Neural cell (in vitro differentiated cells): ENCODE measurements around the gene MADCAM1. TPM values are rescaled to one million over a fixed set of nuclear protein-coding genes. Genes with fewer than 3 reads are reported as not detected.
A peak's percentile ranks its signal among the peaks of the same experiment; 100 is the strongest.

ENCODE experiments used
- H2AFZ ChIP-seq: fragments of 200-600, 300-800 bp; sonication (generic), shearing (Covaris generic); 2 replicates; pipeline ENCODE4 v1.6.0; 2014; ENCODE audit warnings: low read depth, mild to moderate bottlenecking, antibody characterized with exemption, low read length, moderate library complexity
- H3F3A ChIP-seq: fragments of 200-600 bp; shearing (Covaris generic); 2 replicates; pipeline ENCODE4 v1.6.1; 2016; ENCODE audit warnings: mild to moderate bottlenecking, moderate library complexity, mixed read lengths, antibody characterized with exemption, low read length; ENCODE audit not compliant: insufficient read depth, poor library complexity, severe bottlenecking
- H3K27ac ChIP-seq: fragments of 200-600, 300-800 bp; sonication (generic), shearing (Covaris generic); 2 replicates; pipeline ENCODE4 v1.5.1; 2014; ENCODE audit warnings: mild to moderate bottlenecking, low read length, moderate library complexity
- H3K27me3 ChIP-seq: fragments of 300-800, 200-600 bp; sonication (generic), shearing (Covaris generic); 2 replicates; pipeline ENCODE4 v1.6.0; 2014; ENCODE audit warnings: mild to moderate bottlenecking, low read depth, low read length, moderate library complexity; ENCODE audit not compliant: insufficient read depth
- H3K36me3 ChIP-seq: fragments of 300-800, 200-600 bp; sonication (generic), shearing (Covaris generic); 2 replicates; pipeline ENCODE4 v1.5.1; 2014; ENCODE audit warnings: mild to moderate bottlenecking, antibody characterized with exemption, low read length, moderate library complexity; ENCODE audit not compliant: insufficient read depth
- H3K4me2 ChIP-seq: fragments of 300-800, 200-600 bp; sonication (generic), shearing (Covaris generic); 2 replicates; pipeline ENCODE4 v1.6.0; 2014; ENCODE audit warnings: mild to moderate bottlenecking, low read length
- H3K4me3 ChIP-seq: fragments of 300-800, 200-600 bp; sonication (generic), shearing (Covaris generic); 2 replicates; pipeline ENCODE4 v1.5.1; 2014; ENCODE audit warnings: mild to moderate bottlenecking, low read length, moderate library complexity
- H3K79me2 ChIP-seq: fragments of 200-600 bp; shearing (Covaris generic); replicated peaks from 2 replicates; pipeline ENCODE4 v1.6.0; 2014; ENCODE audit warnings: mild to moderate bottlenecking, low read length, moderate library complexity; ENCODE audit not compliant: insufficient read depth
- H3K9ac ChIP-seq: fragments of 300-800, 200-600 bp; sonication (generic), shearing (Covaris generic); 2 replicates; pipeline ENCODE4 v1.6.1; 2016; ENCODE audit warnings: mild to moderate bottlenecking, low read length, mixed read lengths
- H3K9me2 ChIP-seq: fragments of 200-600 bp; shearing (Covaris generic); 2 replicates; pipeline ENCODE4 v1.6.1; 2016; ENCODE audit warnings: mild to moderate bottlenecking, low read length, mixed read lengths; ENCODE audit not compliant: insufficient read depth
- H3K9me3 ChIP-seq: fragments of 200-600, 300-800 bp; sonication (generic), shearing (Covaris generic); 2 replicates; pipeline ENCODE4 v1.6.1; 2016; ENCODE audit warnings: mild to moderate bottlenecking, mixed run types, low read length, moderate library complexity, mixed read lengths
- H4K20me1 ChIP-seq: fragments of 200-600 bp; shearing (Covaris generic); 2 replicates; pipeline ENCODE4 v1.6.1; 2016; ENCODE audit warnings: mild to moderate bottlenecking, mixed run types; ENCODE audit not compliant: insufficient read depth
- EP300 ChIP-seq: fragments of 450-650 bp; conservative IDR thresholded peaks from 2 replicates; pipeline ENCODE4 v1.6.1; 2014; ENCODE audit warnings: antibody characterized with exemption, mild to moderate bottlenecking, moderate library complexity; ENCODE audit not compliant: poor library complexity, severe bottlenecking
- EZH2 ChIP-seq: fragments of 200-600, 300-800 bp; shearing (Covaris generic), sonication (generic); IDR thresholded peaks from 2 replicates; pipeline ENCODE4 v1.6.1; 2014; ENCODE audit warnings: antibody characterized with exemption, low read length, borderline replicate concordance, mild to moderate bottlenecking; ENCODE audit not compliant: insufficient read depth, poor library complexity, severe bottlenecking
- MXI1 ChIP-seq: fragments of 450-650 bp; conservative IDR thresholded peaks from 2 replicates; pipeline ENCODE4 v1.6.1; 2014; ENCODE audit warnings: antibody characterized with exemption, mild to moderate bottlenecking; ENCODE audit not compliant: poor library complexity, severe bottlenecking
- POLR2AphosphoS5 ChIP-seq: IDR thresholded peaks from 2 replicates; pipeline ENCODE4 v1.6.1; 2012
- RAD21 ChIP-seq: fragments of 450-650 bp; conservative IDR thresholded peaks from 2 replicates; pipeline ENCODE4 v1.6.1; 2014; ENCODE audit warnings: antibody characterized with exemption, mild to moderate bottlenecking, moderate library complexity
- SMC3 ChIP-seq: fragments of 450-650 bp; conservative IDR thresholded peaks from 2 replicates; pipeline ENCODE4 v1.6.1; 2014; ENCODE audit warnings: antibody characterized with exemption, mild to moderate bottlenecking, moderate library complexity; ENCODE audit not compliant: poor library complexity
- TAF1 ChIP-seq: IDR thresholded peaks from 2 replicates; pipeline ENCODE4 v1.6.1; 2012; ENCODE audit warnings: low read depth
- polyA plus RNA-seq: library from polyadenylated mRNA; depleted of rRNA; stranded (reverse); fragments of >200 nt; gene quantifications from 2 replicates; pipeline ENCODE4 v1.2.3, GENCODE V29; 2014
- TF ChIP-seq, protein P1 (sequence below): IDR thresholded peaks from 2 replicates; pipeline ENCODE4 v1.6.1; 2012; ENCODE audit warnings: borderline replicate concordance
- TF ChIP-seq, protein P2 (sequence below): fragments of 450-650 bp; IDR thresholded peaks from 2 replicates; pipeline ENCODE4 v1.5.1; 2014; ENCODE audit warnings: antibody characterized with exemption, mild to moderate bottlenecking, moderate library complexity; ENCODE audit not compliant: poor library complexity, severe bottlenecking

Gene MADCAM1
- polyA plus RNA-seq, 1 donor from 2014 or later: 1.0 TPM

DNA sequence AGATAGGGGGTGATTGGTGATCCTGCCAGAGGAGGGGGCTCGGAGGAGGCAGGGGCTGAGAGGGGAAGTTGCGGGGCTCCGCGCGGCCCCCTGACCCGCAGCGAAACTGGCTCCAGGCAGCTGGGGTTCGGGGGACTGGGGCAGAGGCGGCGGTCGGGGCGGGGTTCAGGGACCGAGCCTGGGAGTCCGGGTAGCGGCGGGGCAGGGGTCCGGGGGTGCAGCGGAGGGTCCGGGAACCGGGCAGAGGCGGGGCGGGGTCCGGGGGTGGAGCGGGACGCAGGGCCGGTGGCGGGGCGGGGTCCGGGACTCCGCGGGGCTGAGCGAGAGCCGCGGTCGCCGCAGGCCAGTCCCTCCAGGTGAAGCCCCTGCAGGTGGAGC lies 1.2 kb downstream of the MADCAM1 start:
- Histone ChIP-seq H3K4me2 (no peak overlapping the region), H3K79me2 (no peaks in the 10 kb centered on the region), H4K20me1 (no peaks in the 10 kb centered on the region), H3K9me2 (no peaks in the 10 kb centered on the region), H3K27me3 (peaks cover 39% of the 10 kb centered on the region), H2AFZ (no peak overlapping the region), H3K27ac (no peak overlapping the region), H3K4me3 (peak overlapping the region; percentile 47), H3K36me3 (no peaks in the 10 kb centered on the region), H3K9me3 (no peaks in the 10 kb centered on the region), H3K9ac (peak overlapping the region; percentile 9), H3F3A (no peaks in the 10 kb centered on the region)
- TF ChIP-seq EZH2 (no peak), MXI1 (no peak)

DNA sequence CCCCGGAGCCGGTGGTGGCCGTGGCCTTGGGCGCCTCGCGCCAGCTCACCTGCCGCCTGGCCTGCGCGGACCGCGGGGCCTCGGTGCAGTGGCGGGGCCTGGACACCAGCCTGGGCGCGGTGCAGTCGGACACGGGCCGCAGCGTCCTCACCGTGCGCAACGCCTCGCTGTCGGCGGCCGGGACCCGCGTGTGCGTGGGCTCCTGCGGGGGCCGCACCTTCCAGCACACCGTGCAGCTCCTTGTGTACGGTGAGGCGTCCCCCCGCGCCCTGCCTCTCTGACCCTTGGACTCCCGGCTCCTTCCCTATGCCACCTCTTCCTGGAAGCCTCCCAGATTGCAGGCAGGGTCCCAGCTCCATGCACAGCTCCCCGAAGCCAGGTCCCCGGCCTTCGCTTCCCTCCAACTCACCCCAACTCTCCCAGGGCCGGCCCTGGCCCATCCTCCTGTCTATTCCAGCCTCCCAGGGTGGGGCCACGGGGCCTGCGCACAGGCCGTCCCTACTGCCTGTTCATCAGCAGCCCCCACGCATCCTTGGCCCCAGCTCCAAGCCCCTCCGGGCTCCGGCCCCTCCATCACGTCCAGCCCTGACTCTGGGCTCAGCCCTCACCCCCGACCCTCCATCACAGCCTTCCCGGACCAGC lies 1.7 kb downstream of the MADCAM1 start:
- Histone ChIP-seq H3K4me3 (no peak overlapping the region), H3K27me3 (peaks cover 39% of the 10 kb centered on the region), H3K36me3 (no peaks in the 10 kb centered on the region), H2AFZ (no peak overlapping the region), H4K20me1 (no peaks in the 10 kb centered on the region), H3K4me2 (no peak overlapping the region), H3K9me2 (no peaks in the 10 kb centered on the region), H3K79me2 (no peaks in the 10 kb centered on the region), H3F3A (no peaks in the 10 kb centered on the region), H3K27ac (no peak overlapping the region), H3K9me3 (no peaks in the 10 kb centered on the region), H3K9ac (peak overlapping the region; percentile 9)
- no peak for TF ChIP-seq TAF1
- no peak for TF ChIP-seq EZH2
- TF ChIP-seq, protein P1, sequence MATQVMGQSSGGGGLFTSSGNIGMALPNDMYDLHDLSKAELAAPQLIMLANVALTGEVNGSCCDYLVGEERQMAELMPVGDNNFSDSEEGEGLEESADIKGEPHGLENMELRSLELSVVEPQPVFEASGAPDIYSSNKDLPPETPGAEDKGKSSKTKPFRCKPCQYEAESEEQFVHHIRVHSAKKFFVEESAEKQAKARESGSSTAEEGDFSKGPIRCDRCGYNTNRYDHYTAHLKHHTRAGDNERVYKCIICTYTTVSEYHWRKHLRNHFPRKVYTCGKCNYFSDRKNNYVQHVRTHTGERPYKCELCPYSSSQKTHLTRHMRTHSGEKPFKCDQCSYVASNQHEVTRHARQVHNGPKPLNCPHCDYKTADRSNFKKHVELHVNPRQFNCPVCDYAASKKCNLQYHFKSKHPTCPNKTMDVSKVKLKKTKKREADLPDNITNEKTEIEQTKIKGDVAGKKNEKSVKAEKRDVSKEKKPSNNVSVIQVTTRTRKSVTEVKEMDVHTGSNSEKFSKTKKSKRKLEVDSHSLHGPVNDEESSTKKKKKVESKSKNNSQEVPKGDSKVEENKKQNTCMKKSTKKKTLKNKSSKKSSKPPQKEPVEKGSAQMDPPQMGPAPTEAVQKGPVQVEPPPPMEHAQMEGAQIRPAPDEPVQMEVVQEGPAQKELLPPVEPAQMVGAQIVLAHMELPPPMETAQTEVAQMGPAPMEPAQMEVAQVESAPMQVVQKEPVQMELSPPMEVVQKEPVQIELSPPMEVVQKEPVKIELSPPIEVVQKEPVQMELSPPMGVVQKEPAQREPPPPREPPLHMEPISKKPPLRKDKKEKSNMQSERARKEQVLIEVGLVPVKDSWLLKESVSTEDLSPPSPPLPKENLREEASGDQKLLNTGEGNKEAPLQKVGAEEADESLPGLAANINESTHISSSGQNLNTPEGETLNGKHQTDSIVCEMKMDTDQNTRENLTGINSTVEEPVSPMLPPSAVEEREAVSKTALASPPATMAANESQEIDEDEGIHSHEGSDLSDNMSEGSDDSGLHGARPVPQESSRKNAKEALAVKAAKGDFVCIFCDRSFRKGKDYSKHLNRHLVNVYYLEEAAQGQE: no peak
- TF ChIP-seq POLR2AphosphoS5: no peak
- TF ChIP-seq RAD21: no peak
- TF ChIP-seq SMC3: no peak
- no peak for TF ChIP-seq MXI1
- TF ChIP-seq EP300: no peak
- TF ChIP-seq, protein P2, sequence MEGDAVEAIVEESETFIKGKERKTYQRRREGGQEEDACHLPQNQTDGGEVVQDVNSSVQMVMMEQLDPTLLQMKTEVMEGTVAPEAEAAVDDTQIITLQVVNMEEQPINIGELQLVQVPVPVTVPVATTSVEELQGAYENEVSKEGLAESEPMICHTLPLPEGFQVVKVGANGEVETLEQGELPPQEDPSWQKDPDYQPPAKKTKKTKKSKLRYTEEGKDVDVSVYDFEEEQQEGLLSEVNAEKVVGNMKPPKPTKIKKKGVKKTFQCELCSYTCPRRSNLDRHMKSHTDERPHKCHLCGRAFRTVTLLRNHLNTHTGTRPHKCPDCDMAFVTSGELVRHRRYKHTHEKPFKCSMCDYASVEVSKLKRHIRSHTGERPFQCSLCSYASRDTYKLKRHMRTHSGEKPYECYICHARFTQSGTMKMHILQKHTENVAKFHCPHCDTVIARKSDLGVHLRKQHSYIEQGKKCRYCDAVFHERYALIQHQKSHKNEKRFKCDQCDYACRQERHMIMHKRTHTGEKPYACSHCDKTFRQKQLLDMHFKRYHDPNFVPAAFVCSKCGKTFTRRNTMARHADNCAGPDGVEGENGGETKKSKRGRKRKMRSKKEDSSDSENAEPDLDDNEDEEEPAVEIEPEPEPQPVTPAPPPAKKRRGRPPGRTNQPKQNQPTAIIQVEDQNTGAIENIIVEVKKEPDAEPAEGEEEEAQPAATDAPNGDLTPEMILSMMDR: no peak
